GM23338 (cell line): ENCODE data around the gene PRMT7. TPM values are rescaled to one million over a fixed set of nuclear protein-coding genes. Genes with fewer than 3 reads are reported as not detected.

ENCODE experiments used
- ATAC-seq: fragments of 200-7000 bp; cut with Tn5 transposase; 3 replicates; pipeline ENCODE4 v1.9.1; 2020
- DNase-seq: peaks from one replicate; pipeline ENCODE4 v3.0.0-alpha.2; 2015; ENCODE audit warnings: low spot score
- H2AFZ ChIP-seq: fragments of 200-600 bp; sonication (generic); 2 replicates; pipeline ENCODE4 v1.8.0; 2016; ENCODE audit warnings: antibody characterized with exemption, mild to moderate bottlenecking, moderate library complexity
- H3F3A ChIP-seq: fragments of 200-600 bp; sonication (generic); replicated peaks from 2 replicates; pipeline ENCODE4 v1.8.0; 2017; ENCODE audit warnings: antibody characterized with exemption, mixed run types, low read depth
- H3K27ac ChIP-seq: fragments of 200-600 bp; sonication (generic); 2 replicates; pipeline ENCODE4 v1.6.1; 2016; ENCODE audit warnings: low read depth
- H3K27me3 ChIP-seq: fragments of 200-600 bp; sonication (generic); 2 replicates; pipeline ENCODE4 v1.8.0; 2016; ENCODE audit warnings: mild to moderate bottlenecking, mixed run types, moderate library complexity; ENCODE audit not compliant: insufficient read depth
- H3K36me3 ChIP-seq: fragments of 200-600 bp; sonication (generic); 2 replicates; pipeline ENCODE4 v1.8.0; 2016; ENCODE audit warnings: mild to moderate bottlenecking; ENCODE audit not compliant: insufficient read depth
- H3K4me1 ChIP-seq: fragments of 200-600 bp; sonication (generic); 2 replicates; pipeline ENCODE4 v1.8.0; 2016; ENCODE audit warnings: mild to moderate bottlenecking, moderate library complexity; ENCODE audit not compliant: insufficient read depth
- H3K4me2 ChIP-seq: fragments of 200-600 bp; sonication (generic); 2 replicates; pipeline ENCODE4 v1.7.1; 2017; ENCODE audit warnings: mixed run types
- H3K4me3 ChIP-seq: fragments of 200-600 bp; sonication (generic); 2 replicates; pipeline ENCODE4 v1.6.1; 2016; ENCODE audit warnings: mixed run types
- H3K79me2 ChIP-seq: fragments of 200-600 bp; sonication (generic); replicated peaks from 2 replicates; pipeline ENCODE4 v1.8.0; 2017; ENCODE audit warnings: mild to moderate bottlenecking; ENCODE audit not compliant: insufficient read depth
- H3K9me2 ChIP-seq: fragments of 200-600 bp; sonication (generic); 2 replicates; pipeline ENCODE4 v1.8.0; 2017; ENCODE audit not compliant: insufficient read depth
- H4K20me1 ChIP-seq: fragments of 200-600 bp; sonication (generic); replicated peaks from 2 replicates; pipeline ENCODE4 v1.8.0; 2017; ENCODE audit warnings: mild to moderate bottlenecking; ENCODE audit not compliant: insufficient read depth
- H3K27ac Mint-ChIP-seq: 2 replicates; pipeline ENCODE4 v1.8.0; 2020; ENCODE audit warnings: inconsistent platforms, mild to moderate bottlenecking, moderate library complexity, mixed read lengths
- H3K27me3 Mint-ChIP-seq: 3 replicates; pipeline ENCODE4 v1.8.0; 2022; ENCODE audit warnings: low read depth, mild to moderate bottlenecking, moderate library complexity, mixed read lengths, inconsistent platforms; ENCODE audit not compliant: insufficient read depth, poor library complexity
- H3K36me3 Mint-ChIP-seq: 3 replicates; pipeline ENCODE4 v1.8.0; 2021; ENCODE audit warnings: low read depth, mild to moderate bottlenecking, inconsistent platforms, moderate library complexity, mixed read lengths
- H3K4me1 Mint-ChIP-seq: 3 replicates; pipeline ENCODE4 v1.8.0; 2020; ENCODE audit warnings: mild to moderate bottlenecking, inconsistent platforms, mixed read lengths
- H3K4me3 Mint-ChIP-seq: 3 replicates; pipeline ENCODE4 v1.8.0; 2021; ENCODE audit warnings: moderate library complexity, mild to moderate bottlenecking, inconsistent platforms, mixed read lengths
- H3K9me3 Mint-ChIP-seq: 3 replicates; pipeline ENCODE4 v1.8.0; 2020; ENCODE audit warnings: moderate library complexity, mild to moderate bottlenecking, inconsistent platforms, mixed read lengths
- CREB1 ChIP-seq: fragments of 250-450 bp; sonication (Bioruptor Pico); IDR thresholded peaks from 2 replicates; pipeline ENCODE4 v1.5.0; 2020; ENCODE audit warnings: low read depth, mild to moderate bottlenecking, moderate library complexity
- CTCF ChIP-seq, 2 experiments: fragments of 200-600 bp in 1 of 2; sonication (generic) in 1 of 2; conservative IDR thresholded peaks; 2 replicates each; pipeline versions ENCODE4 v1.5.1 to v1.6.1; 2016 to 2017; ENCODE audit warnings: antibody characterized with exemption in 2 of 2, low read depth in 2 of 2, mild to moderate bottlenecking in 2 of 2, moderate library complexity in 1 of 2
- EZH2 ChIP-seq: fragments of 200-600 bp; sonication (generic); IDR thresholded peaks from one replicate; pipeline ENCODE4 v1.8.0; 2017; ENCODE audit warnings: antibody characterized with exemption, mild to moderate bottlenecking, low read depth; ENCODE audit not compliant: unreplicated experiment
- EZH2phosphoT487 ChIP-seq: fragments of 200-600 bp; sonication (generic); IDR thresholded peaks from one replicate; pipeline ENCODE4 v1.8.1; 2018; ENCODE audit warnings: antibody characterized with exemption; ENCODE audit not compliant: unreplicated experiment
- NANOG ChIP-seq: IDR thresholded peaks from 2 replicates; pipeline ENCODE4 v1.6.1; 2016; ENCODE audit warnings: antibody characterized with exemption, borderline replicate concordance
- POLR2AphosphoS5 ChIP-seq: IDR thresholded peaks from 2 replicates; pipeline ENCODE4 v1.6.1; 2016; ENCODE audit warnings: antibody characterized with exemption, low read depth
- ZNF331 ChIP-seq: fragments of 250-450 bp; sonication (Bioruptor Pico); IDR thresholded peaks from 2 replicates; pipeline ENCODE4 v1.5.0; 2020; ENCODE audit warnings: low read depth, mild to moderate bottlenecking, moderate library complexity
- polyA plus RNA-seq: library from polyadenylated mRNA; unstranded; fragments of >200 nt; fragmentation: Nextera tagmentation; extraction: Ambion mirVana; gene quantifications from 2 replicates; pipeline ENCODE4 v1.2.1, GENCODE V29; 2016
- total RNA-seq: library from RNA; depleted of rRNA; stranded (reverse); fragments of >200 nt; shearing (Covaris generic); gene quantifications from 2 replicates; pipeline ENCODE4 v1.2.3, GENCODE V29; 2014
- TF ChIP-seq, protein P1 (sequence below): fragments of 250-450 bp; sonication (Bioruptor Pico); IDR thresholded peaks from 2 replicates; pipeline ENCODE4 v1.5.0; 2020; ENCODE audit warnings: mild to moderate bottlenecking, moderate library complexity
- TF ChIP-seq, protein P2 (sequence below): IDR thresholded peaks from one replicate; pipeline ENCODE4 v1.6.1; 2018; ENCODE audit warnings: antibody characterized with exemption; ENCODE audit not compliant: unreplicated experiment

The PRMT7 gene
- total and polyA plus RNA-seq, 2 experiments from 2014 or later = 20.2 to 65.3 TPM

DNA sequence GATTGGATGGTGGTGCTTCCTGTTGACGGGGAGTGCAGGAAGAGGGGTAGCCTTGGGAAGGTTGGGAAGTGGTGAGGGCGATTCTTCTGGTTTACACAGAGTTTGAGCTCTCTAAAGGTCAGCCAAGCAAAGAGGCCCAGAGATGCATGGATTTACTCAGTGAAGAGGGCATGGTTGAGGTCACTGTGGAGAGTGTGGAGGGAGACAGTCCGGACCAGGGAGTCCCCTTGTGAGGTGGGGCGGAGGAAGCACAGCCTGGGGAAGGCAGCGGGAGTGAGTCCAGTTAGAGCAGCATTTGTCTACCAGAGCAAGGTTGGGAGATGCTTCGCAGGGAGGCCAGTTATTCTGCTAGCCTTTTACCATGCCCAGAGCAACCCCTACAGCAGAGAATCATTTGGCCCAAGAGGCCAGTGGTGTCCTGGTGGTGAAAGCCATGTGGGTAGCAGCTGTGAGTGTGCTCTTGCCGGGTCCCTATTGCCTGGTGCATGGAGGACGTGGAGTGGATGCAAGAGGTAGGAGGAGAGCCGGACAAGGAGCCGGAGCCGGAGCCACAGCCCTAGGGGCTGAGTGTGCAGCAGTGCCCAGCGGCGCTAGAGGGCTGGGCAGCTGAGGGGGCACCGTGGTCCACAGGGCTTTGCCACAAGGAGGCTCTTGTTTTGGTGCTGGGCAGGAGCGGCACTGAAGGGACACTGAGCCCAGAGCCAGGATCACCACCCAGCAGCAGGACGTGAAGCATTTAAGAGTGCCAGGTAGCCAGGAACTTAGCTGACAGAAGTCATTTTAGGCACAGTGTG lies 27.7 kb downstream of the PRMT7 start (continued):
- TF ChIP-seq, protein P1, sequence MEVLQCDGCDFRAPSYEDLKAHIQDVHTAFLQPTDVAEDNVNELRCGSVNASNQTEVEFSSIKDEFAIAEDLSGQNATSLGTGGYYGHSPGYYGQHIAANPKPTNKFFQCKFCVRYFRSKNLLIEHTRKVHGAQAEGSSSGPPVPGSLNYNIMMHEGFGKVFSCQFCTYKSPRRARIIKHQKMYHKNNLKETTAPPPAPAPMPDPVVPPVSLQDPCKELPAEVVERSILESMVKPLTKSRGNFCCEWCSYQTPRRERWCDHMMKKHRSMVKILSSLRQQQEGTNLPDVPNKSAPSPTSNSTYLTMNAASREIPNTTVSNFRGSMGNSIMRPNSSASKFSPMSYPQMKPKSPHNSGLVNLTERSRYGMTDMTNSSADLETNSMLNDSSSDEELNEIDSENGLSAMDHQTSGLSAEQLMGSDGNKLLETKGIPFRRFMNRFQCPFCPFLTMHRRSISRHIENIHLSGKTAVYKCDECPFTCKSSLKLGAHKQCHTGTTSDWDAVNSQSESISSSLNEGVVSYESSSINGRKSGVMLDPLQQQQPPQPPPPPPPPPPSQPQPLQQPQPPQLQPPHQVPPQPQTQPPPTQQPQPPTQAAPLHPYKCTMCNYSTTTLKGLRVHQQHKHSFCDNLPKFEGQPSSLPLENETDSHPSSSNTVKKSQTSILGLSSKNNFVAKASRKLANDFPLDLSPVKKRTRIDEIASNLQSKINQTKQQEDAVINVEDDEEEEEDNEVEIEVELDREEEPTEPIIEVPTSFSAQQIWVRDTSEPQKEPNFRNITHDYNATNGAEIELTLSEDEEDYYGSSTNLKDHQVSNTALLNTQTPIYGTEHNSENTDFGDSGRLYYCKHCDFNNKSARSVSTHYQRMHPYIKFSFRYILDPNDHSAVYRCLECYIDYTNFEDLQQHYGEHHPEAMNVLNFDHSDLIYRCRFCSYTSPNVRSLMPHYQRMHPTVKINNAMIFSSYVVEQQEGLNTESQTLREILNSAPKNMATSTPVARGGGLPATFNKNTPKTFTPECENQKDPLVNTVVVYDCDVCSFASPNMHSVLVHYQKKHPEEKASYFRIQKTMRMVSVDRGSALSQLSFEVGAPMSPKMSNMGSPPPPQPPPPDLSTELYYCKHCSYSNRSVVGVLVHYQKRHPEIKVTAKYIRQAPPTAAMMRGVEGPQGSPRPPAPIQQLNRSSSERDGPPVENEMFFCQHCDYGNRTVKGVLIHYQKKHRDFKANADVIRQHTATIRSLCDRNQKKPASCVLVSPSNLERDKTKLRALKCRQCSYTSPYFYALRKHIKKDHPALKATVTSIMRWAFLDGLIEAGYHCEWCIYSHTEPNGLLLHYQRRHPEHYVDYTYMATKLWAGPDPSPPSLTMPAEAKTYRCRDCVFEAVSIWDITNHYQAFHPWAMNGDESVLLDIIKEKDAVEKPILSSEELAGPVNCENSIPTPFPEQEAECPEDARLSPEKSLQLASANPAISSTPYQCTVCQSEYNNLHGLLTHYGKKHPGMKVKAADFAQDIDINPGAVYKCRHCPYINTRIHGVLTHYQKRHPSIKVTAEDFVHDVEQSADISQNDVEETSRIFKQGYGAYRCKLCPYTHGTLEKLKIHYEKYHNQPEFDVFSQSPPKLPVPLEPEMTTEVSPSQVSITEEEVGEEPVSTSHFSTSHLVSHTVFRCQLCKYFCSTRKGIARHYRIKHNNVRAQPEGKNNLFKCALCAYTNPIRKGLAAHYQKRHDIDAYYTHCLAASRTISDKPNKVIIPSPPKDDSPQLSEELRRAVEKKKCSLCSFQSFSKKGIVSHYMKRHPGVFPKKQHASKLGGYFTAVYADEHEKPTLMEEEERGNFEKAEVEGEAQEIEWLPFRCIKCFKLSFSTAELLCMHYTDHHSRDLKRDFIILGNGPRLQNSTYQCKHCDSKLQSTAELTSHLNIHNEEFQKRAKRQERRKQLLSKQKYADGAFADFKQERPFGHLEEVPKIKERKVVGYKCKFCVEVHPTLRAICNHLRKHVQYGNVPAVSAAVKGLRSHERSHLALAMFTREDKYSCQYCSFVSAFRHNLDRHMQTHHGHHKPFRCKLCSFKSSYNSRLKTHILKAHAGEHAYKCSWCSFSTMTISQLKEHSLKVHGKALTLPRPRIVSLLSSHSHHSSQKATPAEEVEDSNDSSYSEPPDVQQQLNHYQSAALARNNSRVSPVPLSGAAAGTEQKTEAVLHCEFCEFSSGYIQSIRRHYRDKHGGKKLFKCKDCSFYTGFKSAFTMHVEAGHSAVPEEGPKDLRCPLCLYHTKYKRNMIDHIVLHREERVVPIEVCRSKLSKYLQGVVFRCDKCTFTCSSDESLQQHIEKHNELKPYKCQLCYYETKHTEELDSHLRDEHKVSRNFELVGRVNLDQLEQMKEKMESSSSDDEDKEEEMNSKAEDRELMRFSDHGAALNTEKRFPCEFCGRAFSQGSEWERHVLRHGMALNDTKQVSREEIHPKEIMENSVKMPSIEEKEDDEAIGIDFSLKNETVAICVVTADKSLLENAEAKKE (CRISPR knock-in tag) = no peak
- TF ChIP-seq EZH2 = no peak
- TF ChIP-seq POLR2AphosphoS5 = no peak
- no peak for TF ChIP-seq CTCF (conservative IDR thresholded peaks at IDR 0.05; ENCODE audit: low read depth in 2 of 2)
- TF ChIP-seq ZNF331 = no peak

DNA sequence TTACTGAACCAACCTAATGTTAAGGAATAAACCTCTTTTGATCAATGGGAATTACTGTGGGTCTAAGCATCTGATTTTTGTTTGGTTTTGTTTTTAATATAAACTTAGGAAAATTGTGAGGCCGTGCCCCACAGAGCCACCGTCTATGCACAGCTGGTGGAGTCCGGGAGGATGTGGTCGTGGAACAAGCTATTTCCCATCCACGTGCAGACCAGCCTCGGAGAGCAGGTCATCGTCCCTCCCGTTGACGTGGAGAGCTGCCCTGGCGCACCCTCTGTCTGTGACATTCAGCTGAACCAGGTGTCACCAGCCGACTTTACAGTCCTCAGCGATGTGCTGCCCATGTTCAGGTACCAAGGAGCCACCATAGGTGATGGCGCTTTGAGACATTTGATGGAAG lies 28.4 kb downstream of the PRMT7 start:
- Mint-ChIP-seq H3K27me3 (no peaks in the 10 kb centered on the region), H3K4me1 (no peaks in the 10 kb centered on the region), H3K36me3 (peaks cover 59% of the 10 kb centered on the region), H3K9me3 (no peaks in the 10 kb centered on the region), H3K27ac (no peak overlapping the region), H3K4me3 (no peak overlapping the region)
- H3K79me2 ChIP-seq = no peaks in the 10 kb centered on the region
- H4K20me1 ChIP-seq = no peaks in the 10 kb centered on the region; the same call in 1 of the 2 replicates
- DNase-seq (no peak), ATAC-seq (no peak)
- H3K27ac ChIP-seq = no peak overlapping the region
- peaks cover 6% of the 10 kb centered on the region; the same call in 1 of the 2 replicates for H3F3A ChIP-seq
- no peak overlapping the region for H2AFZ ChIP-seq
- no peaks in the 10 kb centered on the region; the same call in 1 of the 2 replicates for H3K4me1 ChIP-seq
- H3K4me3 ChIP-seq = no peak overlapping the region
- no peaks in the 10 kb centered on the region for H3K27me3 ChIP-seq
- H3K4me2 ChIP-seq = no peak overlapping the region
- H3K36me3 ChIP-seq = peaks cover 18% of the 10 kb centered on the region
- no peaks in the 10 kb centered on the region for H3K9me2 ChIP-seq
- TF ChIP-seq, protein P2, sequence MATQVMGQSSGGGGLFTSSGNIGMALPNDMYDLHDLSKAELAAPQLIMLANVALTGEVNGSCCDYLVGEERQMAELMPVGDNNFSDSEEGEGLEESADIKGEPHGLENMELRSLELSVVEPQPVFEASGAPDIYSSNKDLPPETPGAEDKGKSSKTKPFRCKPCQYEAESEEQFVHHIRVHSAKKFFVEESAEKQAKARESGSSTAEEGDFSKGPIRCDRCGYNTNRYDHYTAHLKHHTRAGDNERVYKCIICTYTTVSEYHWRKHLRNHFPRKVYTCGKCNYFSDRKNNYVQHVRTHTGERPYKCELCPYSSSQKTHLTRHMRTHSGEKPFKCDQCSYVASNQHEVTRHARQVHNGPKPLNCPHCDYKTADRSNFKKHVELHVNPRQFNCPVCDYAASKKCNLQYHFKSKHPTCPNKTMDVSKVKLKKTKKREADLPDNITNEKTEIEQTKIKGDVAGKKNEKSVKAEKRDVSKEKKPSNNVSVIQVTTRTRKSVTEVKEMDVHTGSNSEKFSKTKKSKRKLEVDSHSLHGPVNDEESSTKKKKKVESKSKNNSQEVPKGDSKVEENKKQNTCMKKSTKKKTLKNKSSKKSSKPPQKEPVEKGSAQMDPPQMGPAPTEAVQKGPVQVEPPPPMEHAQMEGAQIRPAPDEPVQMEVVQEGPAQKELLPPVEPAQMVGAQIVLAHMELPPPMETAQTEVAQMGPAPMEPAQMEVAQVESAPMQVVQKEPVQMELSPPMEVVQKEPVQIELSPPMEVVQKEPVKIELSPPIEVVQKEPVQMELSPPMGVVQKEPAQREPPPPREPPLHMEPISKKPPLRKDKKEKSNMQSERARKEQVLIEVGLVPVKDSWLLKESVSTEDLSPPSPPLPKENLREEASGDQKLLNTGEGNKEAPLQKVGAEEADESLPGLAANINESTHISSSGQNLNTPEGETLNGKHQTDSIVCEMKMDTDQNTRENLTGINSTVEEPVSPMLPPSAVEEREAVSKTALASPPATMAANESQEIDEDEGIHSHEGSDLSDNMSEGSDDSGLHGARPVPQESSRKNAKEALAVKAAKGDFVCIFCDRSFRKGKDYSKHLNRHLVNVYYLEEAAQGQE = no peak
- TF ChIP-seq NANOG (no peak), POLR2AphosphoS5 (no peak), CREB1 (CRISPR knock-in tag) (no peak), EZH2phosphoT487 (no peak), CTCF (conservative IDR thresholded peaks at IDR 0.05; ENCODE audit: low read depth in 2 of 2) (no peak)
